Measurements from ENCODE around the gene ADSS1.

Gene ADSS1

GRCh38 chr14:104710071-104710735 lies 13.8 kb upstream of the ADSS1 start:
- no peak overlapping the region for H3K4me3 Mint-ChIP-seq
- no peaks in the 10 kb centered on the region for H3K27me3 Mint-ChIP-seq (ENCODE audit: low read depth, poor library complexity)
- TF ChIP-seq CTCF (IDR thresholded peaks at IDR 0.05): no peak
- H3K9me3 Mint-ChIP-seq: no peaks in the 10 kb centered on the region
- peaks cover 2% of the 10 kb centered on the region for H3K36me3 Mint-ChIP-seq (ENCODE audit: low read depth)
- peaks cover 17% of the 10 kb centered on the region for H3K4me1 Mint-ChIP-seq
- DNase-seq: no peak
- no peak overlapping the region for H3K27ac Mint-ChIP-seq

GRCh38 chr14:104712881-104713734 lies 10.9 kb upstream of the ADSS1 start:
- TF ChIP-seq CTCF (IDR thresholded peaks at IDR 0.05): no peak
- no peak for DNase-seq
- H3K9me3 Mint-ChIP-seq: no peaks in the 10 kb centered on the region
- no peak overlapping the region for H3K4me3 Mint-ChIP-seq
- H3K27me3 Mint-ChIP-seq (ENCODE audit: low read depth, poor library complexity): no peaks in the 10 kb centered on the region
- H3K27ac Mint-ChIP-seq: no peak overlapping the region
- H3K36me3 Mint-ChIP-seq (ENCODE audit: low read depth): peaks cover 9% of the 10 kb centered on the region
- peaks cover 17% of the 10 kb centered on the region for H3K4me1 Mint-ChIP-seq

- H3K27me3 Mint-ChIP-seq (ENCODE audit: low read depth, poor library complexity): no peaks in the 10 kb centered on the region
- H3K27ac Mint-ChIP-seq: no peak overlapping the region
- peaks cover 10% of the 10 kb centered on the region for H3K4me1 Mint-ChIP-seq
- no peak for DNase-seq
- H3K9me3 Mint-ChIP-seq: no peaks in the 10 kb centered on the region
- peaks cover 9% of the 10 kb centered on the region for H3K36me3 Mint-ChIP-seq (ENCODE audit: low read depth)
- no peak for TF ChIP-seq CTCF (IDR thresholded peaks at IDR 0.05)
- H3K4me3 Mint-ChIP-seq: no peak overlapping the region
Measured at GRCh38 chr14:104714066-104714465, 10.0 kb upstream of the ADSS1 start.

- peaks cover 9% of the 10 kb centered on the region for H3K36me3 Mint-ChIP-seq (ENCODE audit: low read depth)
- H3K27me3 Mint-ChIP-seq (ENCODE audit: low read depth, poor library complexity): no peaks in the 10 kb centered on the region
- H3K27ac Mint-ChIP-seq: no peak overlapping the region
- peaks cover 10% of the 10 kb centered on the region for H3K4me1 Mint-ChIP-seq
- no peaks in the 10 kb centered on the region for H3K9me3 Mint-ChIP-seq
- no peak for TF ChIP-seq CTCF (IDR thresholded peaks at IDR 0.05)
- DNase-seq: no peak
- no peak overlapping the region for H3K4me3 Mint-ChIP-seq
Measured at GRCh38 chr14:104714681-104715080, 9.3 kb upstream of the ADSS1 start.

- H3K4me3 Mint-ChIP-seq: no peak overlapping the region
- no peak for DNase-seq
- H3K9me3 Mint-ChIP-seq: no peaks in the 10 kb centered on the region
- TF ChIP-seq CTCF (IDR thresholded peaks at IDR 0.05): no peak
- no peak overlapping the region for H3K27ac Mint-ChIP-seq
- peaks cover 6% of the 10 kb centered on the region for H3K4me1 Mint-ChIP-seq
- no peaks in the 10 kb centered on the region for H3K27me3 Mint-ChIP-seq (ENCODE audit: low read depth, poor library complexity)
- peaks cover 14% of the 10 kb centered on the region for H3K36me3 Mint-ChIP-seq (ENCODE audit: low read depth)
Measured at GRCh38 chr14:104715416-104715815, 8.6 kb upstream of the ADSS1 start.

Measured in nephron progenitor cell (in vitro differentiated cells).